ENCODE data around the gene RET. TPM values are rescaled to one million over a fixed set of nuclear protein-coding genes. Genes with fewer than 3 reads are reported as not detected.

RET gene
- total and polyA plus RNA-seq, 2 donors from 2014 or later: 1.1 to 3.1 TPM

GRCh38 chr10:43048301-43049051 is 28.4 kb upstream of the RET start:
- Histone ChIP-seq H3K27ac (ENCODE audit: low read depth in 2 of 2, low read length in 2 of 2) (no peak overlapping the region), H3K9ac (ENCODE audit: low read length in 3 of 3) (no peak overlapping the region), H3K4me3 (ENCODE audit: low read length in 3 of 3) (no peak overlapping the region), H3K9me3 (ENCODE audit: control insufficient read depth in 2 of 3, insufficient read depth in 1 of 3, low read length in 3 of 3) (no peaks in the 10 kb centered on the region), H3K4me1 (ENCODE audit: control insufficient read depth in 2 of 3, insufficient read depth in 2 of 3, low read depth in 1 of 3, low read length in 3 of 3) (no peaks in the 10 kb centered on the region), H3K36me3 (ENCODE audit: control insufficient read depth in 2 of 3, insufficient read depth in 3 of 3, low read length in 3 of 3) (no peaks in the 10 kb centered on the region), H3K27me3 (ENCODE audit: control insufficient read depth, insufficient read depth, low read length) (no peaks in the 10 kb centered on the region)
- TF ChIP-seq, protein P1, sequence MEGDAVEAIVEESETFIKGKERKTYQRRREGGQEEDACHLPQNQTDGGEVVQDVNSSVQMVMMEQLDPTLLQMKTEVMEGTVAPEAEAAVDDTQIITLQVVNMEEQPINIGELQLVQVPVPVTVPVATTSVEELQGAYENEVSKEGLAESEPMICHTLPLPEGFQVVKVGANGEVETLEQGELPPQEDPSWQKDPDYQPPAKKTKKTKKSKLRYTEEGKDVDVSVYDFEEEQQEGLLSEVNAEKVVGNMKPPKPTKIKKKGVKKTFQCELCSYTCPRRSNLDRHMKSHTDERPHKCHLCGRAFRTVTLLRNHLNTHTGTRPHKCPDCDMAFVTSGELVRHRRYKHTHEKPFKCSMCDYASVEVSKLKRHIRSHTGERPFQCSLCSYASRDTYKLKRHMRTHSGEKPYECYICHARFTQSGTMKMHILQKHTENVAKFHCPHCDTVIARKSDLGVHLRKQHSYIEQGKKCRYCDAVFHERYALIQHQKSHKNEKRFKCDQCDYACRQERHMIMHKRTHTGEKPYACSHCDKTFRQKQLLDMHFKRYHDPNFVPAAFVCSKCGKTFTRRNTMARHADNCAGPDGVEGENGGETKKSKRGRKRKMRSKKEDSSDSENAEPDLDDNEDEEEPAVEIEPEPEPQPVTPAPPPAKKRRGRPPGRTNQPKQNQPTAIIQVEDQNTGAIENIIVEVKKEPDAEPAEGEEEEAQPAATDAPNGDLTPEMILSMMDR (IDR thresholded peaks at IDR 0.05; ENCODE audit: borderline replicate concordance, extremely low read depth, insufficient read depth): no peak
- FAIRE-seq: no peak
- intact Hi-C loops (cut with DNase I): no loop called here
- peak in 1 of 5 donors; percentile 23 for DNase-seq

DNA sequence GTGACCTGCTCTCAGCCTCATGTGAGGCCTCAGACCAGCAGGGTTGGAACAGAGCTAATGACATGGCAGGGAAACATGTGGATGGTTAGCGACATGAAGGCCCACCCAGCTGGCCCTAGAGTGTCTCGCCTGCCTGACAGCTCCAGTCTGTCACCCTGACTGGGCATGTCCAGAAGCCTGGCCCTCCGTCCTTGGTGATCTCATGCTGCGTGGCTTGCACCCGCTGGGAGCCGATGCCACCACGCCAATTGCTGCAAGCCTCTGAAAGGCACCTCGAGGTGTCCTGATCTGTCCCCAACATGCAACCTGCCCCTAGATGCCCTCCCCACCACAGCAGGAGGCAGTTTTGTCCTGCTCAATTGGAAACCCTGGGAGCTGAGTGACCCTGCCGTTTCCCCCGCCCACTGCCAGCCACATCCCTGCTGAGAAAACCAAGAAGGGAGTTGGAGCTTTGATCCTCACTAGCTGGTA is 27.8 kb upstream of the RET start:
- TF ChIP-seq, protein P1 (IDR thresholded peaks at IDR 0.05; ENCODE audit: borderline replicate concordance, extremely low read depth, insufficient read depth): no peak
- DNase-seq: peak in 2 of 5 donors; percentile 22 to 63
- no peak overlapping the region for H3K4me3 ChIP-seq (ENCODE audit: low read length in 3 of 3)
- no peak overlapping the region for H3K9ac ChIP-seq (ENCODE audit: low read length in 3 of 3)
- H3K27ac ChIP-seq (ENCODE audit: low read depth in 2 of 2, low read length in 2 of 2): no peak overlapping the region
- no peaks in the 10 kb centered on the region for H3K4me1 ChIP-seq (ENCODE audit: control insufficient read depth in 2 of 3, insufficient read depth in 2 of 3, low read depth in 1 of 3, low read length in 3 of 3)
- FAIRE-seq: no peak
- H3K36me3 ChIP-seq (ENCODE audit: control insufficient read depth in 2 of 3, insufficient read depth in 3 of 3, low read length in 3 of 3): no peaks in the 10 kb centered on the region
- no peaks in the 10 kb centered on the region for H3K9me3 ChIP-seq (ENCODE audit: control insufficient read depth in 2 of 3, insufficient read depth in 1 of 3, low read length in 3 of 3)
- intact Hi-C loops (cut with DNase I): no loop called here
- no peaks in the 10 kb centered on the region for H3K27me3 ChIP-seq (ENCODE audit: control insufficient read depth, insufficient read depth, low read length)

DNA sequence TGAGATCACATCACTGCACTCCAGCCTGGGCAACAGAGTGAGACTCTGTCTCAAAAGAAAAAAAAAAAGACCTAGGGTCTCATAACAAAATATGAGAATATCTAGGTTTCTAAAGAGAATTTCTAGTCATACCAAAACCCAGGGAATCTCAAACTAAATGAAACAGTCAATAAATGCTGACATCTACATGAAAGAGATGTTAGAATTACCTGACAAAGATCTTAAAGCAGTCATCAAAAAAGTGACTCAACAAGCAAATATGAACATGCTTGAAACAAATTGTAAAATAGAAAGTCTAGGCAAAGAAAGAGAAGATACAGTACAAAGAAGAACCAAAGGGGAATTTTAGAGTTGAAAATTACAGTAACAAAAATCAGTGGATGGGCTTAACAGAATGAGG is 26.9 kb upstream of the RET start:
- Histone ChIP-seq H3K9ac (ENCODE audit: low read length in 3 of 3) (no peak overlapping the region), H3K27ac (ENCODE audit: low read depth in 2 of 2, low read length in 2 of 2) (no peak overlapping the region), H3K4me1 (ENCODE audit: control insufficient read depth in 2 of 3, insufficient read depth in 2 of 3, low read depth in 1 of 3, low read length in 3 of 3) (no peaks in the 10 kb centered on the region), H3K36me3 (ENCODE audit: control insufficient read depth in 2 of 3, insufficient read depth in 3 of 3, low read length in 3 of 3) (no peaks in the 10 kb centered on the region), H3K4me3 (ENCODE audit: low read length in 3 of 3) (no peak overlapping the region), H3K27me3 (ENCODE audit: control insufficient read depth, insufficient read depth, low read length) (no peaks in the 10 kb centered on the region), H3K9me3 (ENCODE audit: control insufficient read depth in 2 of 3, insufficient read depth in 1 of 3, low read length in 3 of 3) (no peaks in the 10 kb centered on the region)
- intact Hi-C loops (cut with DNase I): no loop called here
- DNase-seq (no peak), FAIRE-seq (no peak)
- TF ChIP-seq, protein P1 (IDR thresholded peaks at IDR 0.05; ENCODE audit: borderline replicate concordance, extremely low read depth, insufficient read depth): no peak
